GM10248 (cell line): ENCODE results near the gene NQO2.

Source experiments
- CTCF ChIA-PET: fragments of 300-600 bp; sonication (Branson Sonifier 250); formaldehyde crosslinking; extraction: SDS; loops from one replicate; lab custom pipeline; 2021; ENCODE audit warnings: antibody characterized with exemption; lab: Yijun Ruan, JAX
- POLR2A ChIA-PET: fragments of 350-650 bp; sonication (Branson Sonifier 250); formaldehyde crosslinking; extraction: SDS; loops from one replicate; lab custom pipeline; 2020; ENCODE audit warnings: antibody characterized with exemption; lab: Yijun Ruan, JAX
- DNase-seq: peaks from one replicate; pipeline ENCODE4 v3.0.0; 2012; ENCODE audit errors: extremely low spot score
- CTCF ChIP-seq: IDR thresholded peaks from 2 replicates; pipeline ENCODE4 v1.5.1; 2012; ENCODE audit warnings: mild to moderate bottlenecking, low read depth; ENCODE audit errors: extremely low read depth, missing control alignments, control extremely low read depth

NQO2 gene

DNA sequence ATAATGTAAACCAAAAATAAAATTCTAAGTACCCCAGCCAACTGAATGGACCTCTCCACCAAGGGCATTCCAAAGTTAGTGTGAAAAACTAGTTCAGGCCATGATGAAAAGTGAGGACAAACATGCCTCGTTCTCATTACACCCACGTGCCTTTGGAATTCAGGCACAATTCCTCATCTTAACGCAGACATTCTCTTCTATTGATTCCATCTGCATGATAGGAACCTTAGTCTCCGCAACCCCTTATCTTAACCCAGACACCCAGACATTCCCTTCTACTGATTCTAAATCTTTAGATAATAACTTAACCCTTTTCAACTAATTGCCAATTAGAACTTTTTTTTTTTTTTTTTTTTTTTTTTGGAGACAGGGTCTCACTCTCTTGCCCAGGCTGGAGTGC lies 20.8 kb upstream of the NQO2 start:
- CTCF ChIA-PET = interaction anchor here (1.1 to 6.2 kb wide), 3 partner anchors 10 to 35 kb away, joined by 3 to 40 read pairs (median 7); no protein-coding TSS in a partner anchor
- POLR2A ChIA-PET = no interaction called here
- TF ChIP-seq CTCF = no peak
- no peak for DNase-seq

DNA sequence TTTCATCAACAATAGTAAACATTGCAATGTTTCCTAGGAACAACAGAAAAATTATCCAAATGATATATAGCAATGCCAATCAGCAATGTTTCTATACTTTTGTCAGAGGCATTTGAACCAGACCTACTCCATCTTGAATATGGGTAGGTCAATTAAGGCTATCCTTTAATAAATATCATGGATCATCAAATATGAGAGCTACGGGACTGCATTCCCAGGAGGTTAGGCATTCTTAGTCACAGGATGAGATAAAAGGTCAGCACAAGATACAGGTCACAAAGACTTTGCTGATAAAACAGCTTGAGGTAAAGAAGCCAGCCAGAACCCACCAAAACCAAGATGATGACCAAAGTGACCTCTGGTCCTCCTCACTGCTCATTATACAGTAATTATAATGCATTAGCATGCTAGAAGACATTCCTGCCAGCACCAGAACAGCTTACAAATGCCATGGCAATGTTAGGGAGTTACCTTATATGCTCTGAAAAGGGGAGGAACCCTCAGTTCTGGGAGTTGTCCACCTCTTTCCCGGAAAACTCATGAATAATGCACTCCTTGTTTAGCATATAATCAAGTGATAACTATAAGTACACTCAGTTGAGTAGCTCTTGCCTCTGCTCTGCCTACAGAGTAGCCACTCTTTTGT lies 19.8 kb upstream of the NQO2 start:
- TF ChIP-seq CTCF = no peak
- ChIA-PET POLR2A (no interaction called here), CTCF (interaction anchor here (1.1 to 3.1 kb wide), 5 partner anchors 9 to 41 kb away, joined by 3 to 7 read pairs (median 5); no protein-coding TSS in a partner anchor)
- no peak for DNase-seq

DNA sequence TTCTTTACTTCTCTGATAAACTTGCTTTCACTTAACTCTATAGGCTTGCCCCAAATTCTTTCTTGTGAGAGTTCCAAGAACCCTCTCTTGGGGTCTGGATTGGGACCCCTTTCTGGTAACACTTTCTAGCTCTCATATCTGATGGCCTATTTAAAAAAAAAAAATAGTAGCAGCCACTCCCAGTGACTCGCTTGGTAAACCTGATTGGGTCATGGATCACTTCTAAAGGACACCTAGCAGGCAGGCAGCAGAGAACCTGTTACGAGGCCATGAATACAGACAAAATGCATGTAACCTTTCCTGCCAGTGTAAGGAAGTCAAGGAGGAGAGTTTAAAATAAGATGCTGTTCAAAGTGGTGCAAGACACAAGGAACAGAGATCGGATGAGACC lies 19.2 kb upstream of the NQO2 start:
- ChIA-PET POLR2A (no interaction called here), CTCF (interaction anchor here (1.1 to 3.1 kb wide), 5 partner anchors 9 to 189 kb away, joined by 3 to 7 read pairs (median 5); no protein-coding TSS in a partner anchor)
- no peak for DNase-seq
- TF ChIP-seq CTCF = no peak

DNA sequence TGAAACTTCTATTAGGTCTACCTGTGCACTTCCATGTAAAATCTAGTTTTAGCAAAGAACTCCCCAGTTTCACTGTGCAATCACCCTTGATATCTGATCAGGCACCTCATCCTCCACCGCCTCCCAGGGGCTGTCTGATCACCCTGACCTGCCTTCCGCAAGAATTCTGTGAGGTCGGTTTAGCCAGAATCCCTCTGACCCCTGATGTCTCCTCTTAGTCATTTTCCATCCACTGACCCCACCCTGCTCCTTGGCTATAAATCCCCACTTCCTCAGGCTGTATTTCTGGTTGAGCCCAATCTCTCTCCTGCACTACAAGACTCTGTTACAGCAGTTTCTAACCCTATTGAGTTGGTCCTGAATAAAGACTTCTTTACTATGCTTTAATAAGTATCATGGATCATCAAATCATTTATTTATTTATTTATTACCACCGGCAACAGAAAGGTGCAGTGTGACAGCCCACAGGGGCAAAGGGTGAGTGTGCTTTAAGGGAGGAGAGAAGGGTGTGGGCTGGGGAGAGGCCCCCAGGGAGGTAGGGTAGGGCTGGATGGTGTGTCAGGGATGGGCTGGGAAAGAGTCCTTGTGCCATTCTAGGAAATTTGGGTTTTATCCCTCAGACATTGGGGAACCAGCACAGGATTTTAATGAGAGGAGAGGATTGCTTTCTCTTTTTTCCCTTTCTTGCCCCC lies 17.1 kb upstream of the NQO2 start:
- ChIA-PET POLR2A (no interaction called here), CTCF (interaction anchor here (1.3 to 3.1 kb wide), 3 partner anchors 19 to 31 kb away, joined by 4 to 7 read pairs (median 6); no protein-coding TSS in a partner anchor)
- no peak for TF ChIP-seq CTCF
- no peak for DNase-seq

- ChIA-PET CTCF (interaction anchor here (0.7 to 2.6 kb wide), 6 partner anchors 9 to 139 kb away, joined by 3 to 6 read pairs (median 4); no protein-coding TSS in a partner anchor), POLR2A (interaction anchor here (0.6 kb wide), 1 partner anchor 10 kb away, joined by 4 read pairs; no protein-coding TSS in a partner anchor)
- no peak for DNase-seq
- no peak for TF ChIP-seq CTCF
Measured at GRCh38 chr6:2984738-2985406, 14.8 kb upstream of the NQO2 start.

- CTCF ChIA-PET = interaction anchor here (0.7 to 5.1 kb wide), 17 partner anchors 10 to 1390 kb away, joined by 3 to 44 read pairs (median 4); partner anchors contain the start of genes NQO2, RIPK1 and SERPINB6
- POLR2A ChIA-PET = no interaction called here
- TF ChIP-seq CTCF = no peak
- no peak for DNase-seq
Measured at GRCh38 chr6:2986722-2987221, 12.9 kb upstream of the NQO2 start.
